ENCODE results near the gene PPP1R14C. TPM values are rescaled to one million over a fixed set of nuclear protein-coding genes. Genes with fewer than 3 reads are reported as not detected.

Gene PPP1R14C
- polyA plus RNA-seq, 1 donor from 2014 or later, result 14.0 TPM

DNA sequence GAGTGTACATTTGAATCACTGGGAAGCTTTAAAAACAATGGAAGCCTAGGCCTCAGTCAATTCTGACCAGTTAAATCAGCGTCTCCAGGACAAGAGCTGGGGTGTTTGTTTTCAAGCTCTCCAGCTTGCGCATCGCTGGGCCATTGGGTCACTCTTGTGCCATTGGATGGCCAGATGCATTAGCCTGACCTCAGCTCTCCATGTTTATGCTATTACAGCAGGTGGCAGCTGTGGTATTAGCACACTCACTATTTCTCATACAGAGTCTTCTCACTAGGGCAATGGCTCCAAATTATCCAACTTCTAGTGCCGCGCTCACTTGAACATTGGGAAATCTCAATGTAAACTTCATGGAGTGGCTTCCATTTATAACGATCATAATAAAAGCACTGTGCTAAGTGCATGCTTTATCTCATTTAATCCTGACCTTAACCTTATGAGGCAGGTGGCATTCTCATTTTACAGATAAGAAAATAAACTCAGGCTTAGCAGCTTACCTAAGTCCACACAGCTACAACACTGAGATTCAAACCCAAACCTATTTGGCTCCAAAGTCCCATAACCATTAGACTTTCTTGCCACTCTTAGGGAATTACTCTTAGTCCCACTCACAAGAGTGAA is 108.8 kb downstream of the PPP1R14C start:
- H3K9me2 ChIP-seq (ENCODE audit: insufficient read depth, low read length), result no peaks in the 10 kb centered on the region
- no peak overlapping the region for H3K4me3 ChIP-seq (ENCODE audit: low read length)
- no peaks in the 10 kb centered on the region for H4K20me1 ChIP-seq (ENCODE audit: insufficient read depth)
- no peaks in the 10 kb centered on the region for H3K36me3 ChIP-seq (ENCODE audit: insufficient read depth, low read length)
- no peaks in the 10 kb centered on the region for H3K79me2 ChIP-seq (replicated peaks; ENCODE audit: insufficient read depth, low read length)
- no peak overlapping the region for H3K27ac ChIP-seq (ENCODE audit: low read length)
- no peaks in the 10 kb centered on the region for H3F3A ChIP-seq (ENCODE audit: insufficient read depth, low read length, poor library complexity, severe bottlenecking)
- no peak overlapping the region for H3K9ac ChIP-seq (ENCODE audit: low read length)
- TF ChIP-seq CTCF (IDR thresholded peaks at IDR 0.05; ENCODE audit: poor library complexity, severe bottlenecking) (no peak), SMC3 (conservative IDR thresholded peaks at IDR 0.05; ENCODE audit: poor library complexity) (no peak), MXI1 (conservative IDR thresholded peaks at IDR 0.05; ENCODE audit: poor library complexity, severe bottlenecking) (no peak), EZH2 (IDR thresholded peaks at IDR 0.05; ENCODE audit: borderline replicate concordance, insufficient read depth, low read length, poor library complexity, severe bottlenecking) (no peak), RAD21 (conservative IDR thresholded peaks at IDR 0.05) (no peak), POLR2AphosphoS5 (IDR thresholded peaks at IDR 0.05) (no peak), EP300 (conservative IDR thresholded peaks at IDR 0.05; ENCODE audit: poor library complexity, severe bottlenecking) (no peak), TAF1 (IDR thresholded peaks at IDR 0.05; ENCODE audit: low read depth) (no peak)
- TF ChIP-seq, protein P1, sequence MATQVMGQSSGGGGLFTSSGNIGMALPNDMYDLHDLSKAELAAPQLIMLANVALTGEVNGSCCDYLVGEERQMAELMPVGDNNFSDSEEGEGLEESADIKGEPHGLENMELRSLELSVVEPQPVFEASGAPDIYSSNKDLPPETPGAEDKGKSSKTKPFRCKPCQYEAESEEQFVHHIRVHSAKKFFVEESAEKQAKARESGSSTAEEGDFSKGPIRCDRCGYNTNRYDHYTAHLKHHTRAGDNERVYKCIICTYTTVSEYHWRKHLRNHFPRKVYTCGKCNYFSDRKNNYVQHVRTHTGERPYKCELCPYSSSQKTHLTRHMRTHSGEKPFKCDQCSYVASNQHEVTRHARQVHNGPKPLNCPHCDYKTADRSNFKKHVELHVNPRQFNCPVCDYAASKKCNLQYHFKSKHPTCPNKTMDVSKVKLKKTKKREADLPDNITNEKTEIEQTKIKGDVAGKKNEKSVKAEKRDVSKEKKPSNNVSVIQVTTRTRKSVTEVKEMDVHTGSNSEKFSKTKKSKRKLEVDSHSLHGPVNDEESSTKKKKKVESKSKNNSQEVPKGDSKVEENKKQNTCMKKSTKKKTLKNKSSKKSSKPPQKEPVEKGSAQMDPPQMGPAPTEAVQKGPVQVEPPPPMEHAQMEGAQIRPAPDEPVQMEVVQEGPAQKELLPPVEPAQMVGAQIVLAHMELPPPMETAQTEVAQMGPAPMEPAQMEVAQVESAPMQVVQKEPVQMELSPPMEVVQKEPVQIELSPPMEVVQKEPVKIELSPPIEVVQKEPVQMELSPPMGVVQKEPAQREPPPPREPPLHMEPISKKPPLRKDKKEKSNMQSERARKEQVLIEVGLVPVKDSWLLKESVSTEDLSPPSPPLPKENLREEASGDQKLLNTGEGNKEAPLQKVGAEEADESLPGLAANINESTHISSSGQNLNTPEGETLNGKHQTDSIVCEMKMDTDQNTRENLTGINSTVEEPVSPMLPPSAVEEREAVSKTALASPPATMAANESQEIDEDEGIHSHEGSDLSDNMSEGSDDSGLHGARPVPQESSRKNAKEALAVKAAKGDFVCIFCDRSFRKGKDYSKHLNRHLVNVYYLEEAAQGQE (IDR thresholded peaks at IDR 0.05; ENCODE audit: borderline replicate concordance), result no peak
- H3K27me3 ChIP-seq (ENCODE audit: insufficient read depth, low read depth, low read length), result no peaks in the 10 kb centered on the region
- no peak overlapping the region for H3K4me2 ChIP-seq (ENCODE audit: low read length)
- no peak overlapping the region for H2AFZ ChIP-seq (ENCODE audit: low read depth, low read length)
- H3K9me3 ChIP-seq (ENCODE audit: low read length), result peaks cover 5% of the 10 kb centered on the region

GRCh38 chr6:150252714-150253444 is 110.0 kb downstream of the PPP1R14C start:
- H3K36me3 ChIP-seq (ENCODE audit: insufficient read depth, low read length), result no peaks in the 10 kb centered on the region
- no peak overlapping the region for H3K4me3 ChIP-seq (ENCODE audit: low read length)
- no peak overlapping the region for H3K27ac ChIP-seq (ENCODE audit: low read length)
- no peaks in the 10 kb centered on the region for H3K9me3 ChIP-seq (ENCODE audit: low read length)
- TF ChIP-seq SMC3 (conservative IDR thresholded peaks at IDR 0.05; ENCODE audit: poor library complexity), result no peak
- TF ChIP-seq POLR2AphosphoS5 (IDR thresholded peaks at IDR 0.05), result no peak
- TF ChIP-seq CTCF (IDR thresholded peaks at IDR 0.05; ENCODE audit: poor library complexity, severe bottlenecking), result no peak
- TF ChIP-seq EZH2 (IDR thresholded peaks at IDR 0.05; ENCODE audit: borderline replicate concordance, insufficient read depth, low read length, poor library complexity, severe bottlenecking), result no peak
- TF ChIP-seq, protein P1 (IDR thresholded peaks at IDR 0.05; ENCODE audit: borderline replicate concordance), result no peak
- TF ChIP-seq RAD21 (conservative IDR thresholded peaks at IDR 0.05), result no peak
- TF ChIP-seq TAF1 (IDR thresholded peaks at IDR 0.05; ENCODE audit: low read depth), result no peak
- TF ChIP-seq MXI1 (conservative IDR thresholded peaks at IDR 0.05; ENCODE audit: poor library complexity, severe bottlenecking), result no peak
- TF ChIP-seq EP300 (conservative IDR thresholded peaks at IDR 0.05; ENCODE audit: poor library complexity, severe bottlenecking), result no peak
- H3F3A ChIP-seq (ENCODE audit: insufficient read depth, low read length, poor library complexity, severe bottlenecking), result no peaks in the 10 kb centered on the region
- H3K27me3 ChIP-seq (ENCODE audit: insufficient read depth, low read depth, low read length), result no peaks in the 10 kb centered on the region
- H2AFZ ChIP-seq (ENCODE audit: low read depth, low read length), result no peak overlapping the region
- H3K9me2 ChIP-seq (ENCODE audit: insufficient read depth, low read length), result no peaks in the 10 kb centered on the region
- no peaks in the 10 kb centered on the region for H4K20me1 ChIP-seq (ENCODE audit: insufficient read depth)
- H3K9ac ChIP-seq (ENCODE audit: low read length), result no peak overlapping the region
- no peak overlapping the region for H3K4me2 ChIP-seq (ENCODE audit: low read length)
- no peaks in the 10 kb centered on the region for H3K79me2 ChIP-seq (replicated peaks; ENCODE audit: insufficient read depth, low read length)

Measured in neural cell (in vitro differentiated cells).